IgD-negative memory B cell (primary cell): ENCODE data around the gene RNU6-9. TPM values are rescaled to one million over a fixed set of nuclear protein-coding genes. Genes with fewer than 3 reads are reported as not detected.
A peak's percentile ranks its signal among the peaks of the same experiment; 100 is the strongest.
"Not testable (repeated sequence)": the region's sequence is repeated elsewhere in the genome, so short reads cannot be mapped to it uniquely, and the experiment has no call there.

Source experiments
- H3K27ac Mint-ChIP-seq, 3 donors: one replicate each; pipeline ENCODE4 v1.8.0; 2020 to 2022; ENCODE audit warnings: mild to moderate bottlenecking in 3 of 3, mixed read lengths in 3 of 3, moderate library complexity in 1 of 3
- H3K27me3 Mint-ChIP-seq: one replicate; pipeline ENCODE4 v1.8.0; 2021; ENCODE audit warnings: mixed read lengths
- H3K36me3 Mint-ChIP-seq: one replicate; pipeline ENCODE4 v1.8.0; 2020; ENCODE audit warnings: mild to moderate bottlenecking, mixed read lengths
- H3K4me1 Mint-ChIP-seq, 3 donors: one replicate each; pipeline ENCODE4 v1.8.0; 2020 to 2022; ENCODE audit warnings: mixed read lengths in 3 of 3, mild to moderate bottlenecking in 1 of 3
- H3K4me3 Mint-ChIP-seq, 4 donors: one replicate each; pipeline ENCODE4 v1.8.0; 2020 to 2022; ENCODE audit warnings: mild to moderate bottlenecking in 4 of 4, mixed read lengths in 4 of 4, moderate library complexity in 3 of 4
- H3K9me3 Mint-ChIP-seq, 3 donors: one replicate each; pipeline ENCODE4 v1.8.0; 2020 to 2021; ENCODE audit warnings: mixed read lengths in 3 of 3, mild to moderate bottlenecking in 1 of 3
- polyA plus RNA-seq: library from polyadenylated mRNA; unstranded; fragments of 300-500 nt; fragmentation: Illumina TruSeq; gene quantifications from one replicate; pipeline ENCODE4 v1.2.3, GENCODE V29; 2021

The RNU6-9 gene
- polyA plus RNA-seq = not detected

GRCh38 chr19:892894-893689 lies at the start of gene RNU6-9, which contains the start of gene MED16:
RNU6-9 (plus strand) TSS chr19:893484.
MED16 (minus strand) TSS chr19:893187; CDS start chr19:891131, 2,056 bp downstream.
- Mint-ChIP-seq H3K27me3 (peaks cover 2% of the 10 kb centered on the region), H3K36me3 (peaks cover 2% of the 10 kb centered on the region), H3K4me3 (peak within 1 kb of the TSS; percentile 92 to 95 (median 93)), H3K9me3 (peaks cover 0 to 2% (median 0%) of the 10 kb centered on the region in 3 donors), H3K4me1 (peaks cover 8 to 15% (median 10%) of the 10 kb centered on the region in 3 donors), H3K27ac (peak within 1 kb of the TSS; percentile 97 to 100 (median 100))

- peak overlapping the region in 1 of 3 donors; percentile 3 for H3K27ac Mint-ChIP-seq
- peak overlapping the region in 1 of 4 donors; percentile 89 for H3K4me3 Mint-ChIP-seq
- H3K27me3 Mint-ChIP-seq = peaks cover 47% of the 10 kb centered on the region
These were observed 49.3 kb upstream of the RNU6-9 start for GRCh38 chr19:843836-844545.

GRCh38 chr19:844546-844971 lies 48.7 kb upstream of the RNU6-9 start:
- Mint-ChIP-seq H3K4me1 (peaks cover 6 to 7% (median 7%) of the 10 kb centered on the region in 3 donors), H3K9me3 (peaks cover 0 to 3% (median 0%) of the 10 kb centered on the region in 3 donors), H3K27ac (peak overlapping the region in 1 of 3 donors; percentile 3), H3K4me3 (peak overlapping the region in 1 of 4 donors; percentile 89), H3K27me3 (peaks cover 48% of the 10 kb centered on the region), H3K36me3 (peaks cover 4% of the 10 kb centered on the region)

More at GRCh38 chr19:843836-844545, 49.3 kb upstream of the RNU6-9 start:
- Mint-ChIP-seq H3K9me3 (peaks cover 0 to 3% (median 0%) of the 10 kb centered on the region in 3 donors), H3K36me3 (peaks cover 4% of the 10 kb centered on the region), H3K4me1 (peaks cover 6 to 7% (median 7%) of the 10 kb centered on the region in 3 donors)

DNA sequence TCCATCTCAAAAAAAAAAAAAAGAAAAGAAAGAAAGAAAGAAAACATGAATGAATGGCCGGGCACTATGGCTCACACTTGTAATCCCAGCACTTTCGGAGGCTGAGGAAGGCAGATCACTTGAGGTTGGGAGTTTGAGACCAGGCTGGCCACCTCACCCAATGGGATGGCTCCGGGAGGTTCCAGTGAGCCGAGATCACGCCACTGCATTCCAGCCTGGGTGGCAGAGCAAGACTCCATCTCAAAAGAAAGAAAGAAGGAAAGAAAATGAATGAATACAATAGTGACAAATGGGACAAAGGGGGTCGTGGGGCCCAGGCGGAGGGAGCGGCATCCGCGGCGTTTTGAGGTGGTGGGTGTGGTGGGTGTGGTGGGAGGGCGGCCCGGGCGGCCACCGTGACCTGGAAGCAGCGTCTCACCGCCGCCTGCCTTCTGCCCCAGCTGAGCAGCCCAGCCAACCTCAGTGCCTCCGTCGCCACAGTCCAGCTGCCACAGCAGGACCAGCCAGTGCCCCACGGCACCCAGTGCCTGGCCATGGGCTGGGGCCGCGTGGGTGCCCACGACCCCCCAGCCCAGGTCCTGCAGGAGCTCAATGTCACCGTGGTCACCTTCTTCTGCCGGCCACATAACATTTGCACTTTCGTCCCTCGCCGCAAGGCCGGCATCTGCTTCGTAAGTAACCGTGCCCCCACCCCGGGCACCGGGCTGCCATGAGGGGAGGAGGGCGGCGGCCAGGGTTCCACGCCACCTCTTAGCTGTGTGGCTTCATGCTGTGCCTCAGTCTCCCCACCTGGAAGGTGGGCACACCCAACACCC lies 47.4 kb upstream of the RNU6-9 start:
- peaks cover 0 to 3% (median 0%) of the 10 kb centered on the region in 3 donors for H3K9me3 Mint-ChIP-seq
- H3K36me3 Mint-ChIP-seq = peaks cover 4% of the 10 kb centered on the region
- peaks cover 6 to 7% (median 7%) of the 10 kb centered on the region in 3 donors for H3K4me1 Mint-ChIP-seq
- H3K27me3 Mint-ChIP-seq = peaks cover 50% of the 10 kb centered on the region
- peak overlapping the region in 2 of 3 donors; percentile 75 to 83 for H3K27ac Mint-ChIP-seq
- H3K4me3 Mint-ChIP-seq = peak overlapping the region in 3 of 4 donors; percentile 32 to 49 (median 48)

DNA sequence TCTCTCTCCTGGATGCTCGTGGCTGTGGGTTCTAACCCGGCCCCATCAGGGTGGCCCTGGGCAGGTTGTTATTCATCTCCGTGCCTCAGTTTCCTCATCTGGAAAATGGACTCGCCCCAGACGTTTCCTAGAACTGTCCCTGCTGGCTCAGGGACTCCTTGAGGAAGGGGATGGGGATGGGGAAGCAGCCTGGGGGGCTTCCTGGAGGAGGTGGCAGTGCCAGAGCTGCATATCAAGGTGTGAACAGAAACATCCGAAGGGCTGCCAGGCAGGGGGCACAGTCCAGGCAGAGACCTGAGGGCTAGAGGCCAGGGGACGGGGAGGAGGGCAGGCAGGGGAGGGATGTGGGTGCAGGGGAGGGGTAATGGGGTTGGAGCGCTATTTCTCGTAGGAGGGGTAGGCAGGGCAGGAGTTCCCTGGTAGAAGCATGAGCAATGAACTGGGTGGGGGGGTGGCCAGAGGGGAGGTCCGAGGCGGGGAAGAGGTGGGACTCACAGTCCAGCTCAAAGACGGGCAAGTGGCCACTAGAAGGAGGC lies 44.8 kb upstream of the RNU6-9 start:
- no peak overlapping the region for H3K4me3 Mint-ChIP-seq
- peaks cover 1% of the 10 kb centered on the region for H3K36me3 Mint-ChIP-seq
- peaks cover 38% of the 10 kb centered on the region for H3K27me3 Mint-ChIP-seq
- H3K4me1 Mint-ChIP-seq = peaks cover 6 to 7% (median 7%) of the 10 kb centered on the region in 3 donors
- H3K9me3 Mint-ChIP-seq = peaks cover 0 to 3% (median 0%) of the 10 kb centered on the region in 3 donors
- H3K27ac Mint-ChIP-seq = peak overlapping the region in 1 of 3 donors; percentile 25

GRCh38 chr19:849195-849594 lies 44.1 kb upstream of the RNU6-9 start:
- H3K9me3 Mint-ChIP-seq, H3K4me3 Mint-ChIP-seq, H3K36me3 Mint-ChIP-seq, H3K4me1 Mint-ChIP-seq: not testable (repeated sequence)
- Mint-ChIP-seq H3K27ac (peak overlapping the region in 1 of 3 donors; percentile 28), H3K27me3 (peaks cover 36% of the 10 kb centered on the region)

GRCh38 chr19:850221-850978 lies 42.9 kb upstream of the RNU6-9 start:
- Mint-ChIP-seq H3K9me3 (no peaks in the 10 kb centered on the region), H3K4me3 (no peak overlapping the region), H3K4me1 (peaks cover 4% of the 10 kb centered on the region in 3 donors), H3K27ac (peak overlapping the region in 1 of 3 donors; percentile 28), H3K36me3 (peaks cover 1% of the 10 kb centered on the region), H3K27me3 (peaks cover 27% of the 10 kb centered on the region)

DNA sequence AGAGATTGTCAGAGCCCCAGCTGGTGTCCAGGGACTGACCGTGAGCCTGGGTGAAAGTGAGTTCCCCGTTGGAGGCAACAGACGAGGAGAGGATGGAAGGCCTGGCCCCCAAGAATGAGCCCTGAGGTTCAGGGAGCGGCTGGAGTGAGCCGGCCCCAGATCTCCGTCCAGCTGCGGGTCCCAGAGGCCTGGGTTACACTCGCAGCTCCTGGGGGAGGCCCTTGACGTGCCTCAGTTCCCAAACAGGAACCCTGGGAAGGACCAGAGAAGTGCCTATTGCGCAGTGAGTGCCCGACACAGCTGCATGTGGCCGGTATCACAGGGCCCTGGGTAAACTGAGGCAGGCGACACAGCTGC lies 42.3 kb upstream of the RNU6-9 start:
- H3K9me3 Mint-ChIP-seq = no peaks in the 10 kb centered on the region
- no peak overlapping the region for H3K4me3 Mint-ChIP-seq
- H3K4me1 Mint-ChIP-seq = no peaks in the 10 kb centered on the region
- H3K27me3 Mint-ChIP-seq = peaks cover 23% of the 10 kb centered on the region
- H3K36me3 Mint-ChIP-seq = peaks cover 1% of the 10 kb centered on the region
- no peak overlapping the region for H3K27ac Mint-ChIP-seq

DNA sequence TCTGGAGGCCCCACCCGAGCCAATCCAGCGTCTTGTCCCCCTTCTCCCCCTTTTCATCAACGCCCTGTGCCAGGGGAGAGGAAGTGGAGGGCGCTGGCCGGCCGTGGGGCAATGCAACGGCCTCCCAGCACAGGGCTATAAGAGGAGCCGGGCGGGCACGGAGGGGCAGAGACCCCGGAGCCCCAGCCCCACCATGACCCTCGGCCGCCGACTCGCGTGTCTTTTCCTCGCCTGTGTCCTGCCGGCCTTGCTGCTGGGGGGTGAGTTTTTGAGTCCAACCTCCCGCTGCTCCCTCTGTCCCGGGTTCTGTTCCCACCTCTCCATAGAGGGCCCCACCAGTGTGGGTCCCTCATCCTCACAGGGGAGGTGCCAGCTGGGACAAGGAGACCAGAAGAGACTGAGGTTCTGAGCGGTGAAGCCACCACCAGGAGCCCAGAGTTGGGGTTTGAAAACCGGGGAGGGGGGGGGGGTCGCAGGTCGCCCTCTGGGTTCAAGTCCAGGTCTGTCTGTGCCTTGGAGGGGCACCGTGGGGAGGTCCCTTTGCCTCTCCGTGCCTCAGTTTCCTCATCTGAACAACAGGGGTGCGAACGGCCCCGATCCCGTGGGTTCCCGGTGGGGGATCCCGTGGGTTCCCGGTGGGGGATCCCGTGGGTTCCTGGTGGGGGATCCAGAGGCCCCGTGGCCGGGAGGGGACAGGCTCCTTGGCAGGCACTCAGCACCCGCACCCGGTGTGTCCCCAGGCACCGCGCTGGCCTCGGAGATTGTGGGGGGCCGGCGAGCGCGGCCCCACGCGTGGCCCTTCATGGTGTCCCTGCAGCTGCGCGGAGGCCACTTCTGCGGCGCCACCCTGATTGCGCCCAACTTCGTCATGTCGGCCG lies 40.9 kb upstream of the RNU6-9 start, which contains the start of gene ELANE:
ELANE (plus strand) TSS at position 168 of the 878 bp plus-strand sequence; CDS start at position 194, 26 bp downstream.
- peaks cover 15% of the 10 kb centered on the region for H3K27me3 Mint-ChIP-seq
- H3K9me3 Mint-ChIP-seq = no peaks in the 10 kb centered on the region
- peaks cover 0 to 5% (median 0%) of the 10 kb centered on the region in 3 donors for H3K4me1 Mint-ChIP-seq
- no peak within 1 kb of the TSS for H3K4me3 Mint-ChIP-seq
- peak within 1 kb of the TSS in 2 of 3 donors; percentile 39 to 48 for H3K27ac Mint-ChIP-seq
- peaks cover under 1% of the 10 kb centered on the region for H3K36me3 Mint-ChIP-seq

- H3K36me3 Mint-ChIP-seq = no peaks in the 10 kb centered on the region
- peaks cover 14% of the 10 kb centered on the region for H3K27me3 Mint-ChIP-seq
- H3K27ac Mint-ChIP-seq = no peak overlapping the region
- H3K4me1 Mint-ChIP-seq = peaks cover 0 to 5% (median 0%) of the 10 kb centered on the region in 3 donors
- H3K4me3 Mint-ChIP-seq = no peak overlapping the region
- no peaks in the 10 kb centered on the region for H3K9me3 Mint-ChIP-seq
These were observed 40.2 kb upstream of the RNU6-9 start for GRCh38 chr19:853014-853585.

- H3K4me3 Mint-ChIP-seq, H3K4me1 Mint-ChIP-seq, H3K9me3 Mint-ChIP-seq, H3K36me3 Mint-ChIP-seq: not testable (repeated sequence)
- H3K27ac Mint-ChIP-seq = peak overlapping the region in 1 of 3 donors; percentile 32
- peaks cover 14% of the 10 kb centered on the region for H3K27me3 Mint-ChIP-seq
These were observed 39.6 kb upstream of the RNU6-9 start for GRCh38 chr19:853614-854220.

DNA sequence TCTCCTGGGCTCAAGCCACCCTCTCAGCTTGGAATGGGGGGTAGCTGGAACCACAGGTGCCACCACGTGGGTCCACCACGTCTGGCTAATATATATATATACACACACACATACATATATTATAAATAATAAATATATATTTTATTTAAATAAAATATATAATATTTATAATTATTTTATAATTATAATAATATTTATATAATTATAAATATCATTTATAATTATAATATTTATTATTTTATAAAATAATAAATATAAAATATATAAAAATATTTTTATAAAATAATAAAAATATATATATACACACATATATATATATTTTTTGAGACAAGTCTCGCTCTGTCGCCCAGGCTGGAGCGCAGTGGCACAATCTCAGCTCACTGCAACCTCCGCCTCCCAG lies 38.7 kb upstream of the RNU6-9 start:
- Mint-ChIP-seq H3K27ac (no peak overlapping the region), H3K4me1 (peaks cover 0 to 5% (median 0%) of the 10 kb centered on the region in 3 donors), H3K9me3 (peaks cover 0 to 2% (median 0%) of the 10 kb centered on the region in 3 donors), H3K4me3 (no peak overlapping the region), H3K36me3 (no peaks in the 10 kb centered on the region), H3K27me3 (peaks cover 10% of the 10 kb centered on the region)
